H9 (cell line): ENCODE measurements around the gene MORN1. TPM values are rescaled to one million over a fixed set of nuclear protein-coding genes. Genes with fewer than 3 reads are reported as not detected.

Source experiments
- DNase-seq: peaks from one replicate; pipeline ENCODE4 v3.0.0-alpha.2; 2017
- H2AFZ ChIP-seq: one replicate; pipeline ENCODE4 v1.6.1; 2013; ENCODE audit warnings: mild to moderate bottlenecking, low read length, control low read depth, moderate library complexity
- H2AK5ac ChIP-seq: 2 replicates; pipeline ENCODE4 v1.6.1; 2013; ENCODE audit warnings: low read length, control low read depth, mixed read lengths; ENCODE audit not compliant: insufficient read length
- H2BK120ac ChIP-seq: one replicate; pipeline ENCODE4 v1.6.1; 2013; ENCODE audit warnings: low read depth, mild to moderate bottlenecking, low read length, control low read depth, inconsistent platforms; ENCODE audit not compliant: poor library complexity, severe bottlenecking
- H2BK12ac ChIP-seq: 2 replicates; pipeline ENCODE4 v1.6.1; 2013; ENCODE audit warnings: low read length, control low read depth, mixed read lengths, low read depth; ENCODE audit not compliant: insufficient read length
- H2BK15ac ChIP-seq: 2 replicates; pipeline ENCODE4 v1.6.1; 2013; ENCODE audit warnings: low read depth, low read length, control low read depth
- H2BK20ac ChIP-seq: one replicate; pipeline ENCODE4 v1.6.1; 2013; ENCODE audit warnings: low read depth, mild to moderate bottlenecking, low read length, control low read depth, inconsistent platforms; ENCODE audit not compliant: poor library complexity, severe bottlenecking
- H2BK5ac ChIP-seq: 2 replicates; pipeline ENCODE4 v1.6.1; 2013; ENCODE audit warnings: low read length, control low read depth, mixed read lengths; ENCODE audit not compliant: insufficient read length
- H3K14ac ChIP-seq: 2 replicates; pipeline ENCODE4 v1.6.1; 2013; ENCODE audit warnings: low read length, control low read depth; ENCODE audit not compliant: insufficient read depth
- H3K18ac ChIP-seq: 2 replicates; pipeline ENCODE4 v1.6.1; 2013; ENCODE audit warnings: low read depth, mild to moderate bottlenecking, mixed read lengths, low read length, control low read depth; ENCODE audit not compliant: insufficient read length
- H3K23ac ChIP-seq: 2 replicates; pipeline ENCODE4 v1.6.1; 2013; ENCODE audit warnings: low read length, control low read depth, mixed read lengths, low read depth; ENCODE audit not compliant: insufficient read length
- H3K23me2 ChIP-seq: 2 replicates; pipeline ENCODE4 v1.6.1; 2013; ENCODE audit warnings: low read depth, mild to moderate bottlenecking, mixed read lengths, low read length, control low read depth; ENCODE audit not compliant: insufficient read length, poor library complexity, severe bottlenecking
- H3K27ac ChIP-seq: 2 replicates; pipeline ENCODE4 v1.5.1; 2013; ENCODE audit warnings: low read length, control low read depth, mixed read lengths, low read depth; ENCODE audit not compliant: insufficient read length
- H3K27me3 ChIP-seq: 2 replicates; pipeline ENCODE4 v1.6.1; 2013; ENCODE audit warnings: low read length, control low read depth, inconsistent platforms; ENCODE audit not compliant: insufficient read depth
- H3K4ac ChIP-seq: 2 replicates; pipeline ENCODE4 v1.6.1; 2013; ENCODE audit warnings: low read depth, mild to moderate bottlenecking, control low read depth, inconsistent platforms, low read length, moderate library complexity
- H3K4me1 ChIP-seq: 2 replicates; pipeline ENCODE4 v1.6.1; 2013; ENCODE audit warnings: low read length, control low read depth, inconsistent platforms; ENCODE audit not compliant: insufficient read depth
- H3K4me2 ChIP-seq: 2 replicates; pipeline ENCODE4 v1.6.1; 2013; ENCODE audit warnings: low read length, control low read depth, mixed read lengths; ENCODE audit not compliant: insufficient read length, insufficient read depth
- H3K56ac ChIP-seq: 2 replicates; pipeline ENCODE4 v1.6.1; 2013; ENCODE audit warnings: low read depth, mild to moderate bottlenecking, mixed read lengths, low read length, control low read depth; ENCODE audit not compliant: insufficient read length
- H3K79me1 ChIP-seq: 2 replicates; pipeline ENCODE4 v1.6.1; 2013; ENCODE audit warnings: low read depth, mild to moderate bottlenecking, moderate library complexity, low read length, control low read depth, inconsistent platforms; ENCODE audit not compliant: insufficient read depth, poor library complexity, severe bottlenecking
- H3K79me2 ChIP-seq: 2 replicates; pipeline ENCODE4 v1.6.1; 2013; ENCODE audit warnings: low read length, control low read depth, inconsistent platforms; ENCODE audit not compliant: insufficient read depth
- H3K9ac ChIP-seq: 2 replicates; pipeline ENCODE4 v1.6.1; 2013; ENCODE audit warnings: low read length, control low read depth, mixed read lengths; ENCODE audit not compliant: insufficient read length; ENCODE audit errors: extremely low read depth
- H3K9me3 ChIP-seq: one replicate; pipeline ENCODE4 v1.6.1; 2013; ENCODE audit warnings: low read depth, low read length, inconsistent platforms; ENCODE audit not compliant: control insufficient read depth
- H3T11ph ChIP-seq: one replicate; pipeline ENCODE4 v1.6.1; 2013; ENCODE audit warnings: mild to moderate bottlenecking, low read length, control low read depth, inconsistent platforms
- H4K20me1 ChIP-seq: one replicate; pipeline ENCODE4 v1.6.1; 2013; ENCODE audit not compliant: control insufficient read depth, insufficient read length, insufficient read depth
- H4K5ac ChIP-seq: 2 replicates; pipeline ENCODE4 v1.6.1; 2013; ENCODE audit warnings: low read depth, mild to moderate bottlenecking, mixed read lengths, low read length, control low read depth; ENCODE audit not compliant: insufficient read length
- H4K8ac ChIP-seq: replicated peaks from 2 replicates; pipeline ENCODE4 v1.6.1; 2013; ENCODE audit warnings: low read length, control low read depth, mixed read lengths, low read depth; ENCODE audit not compliant: insufficient read length
- H4K91ac ChIP-seq: 2 replicates; pipeline ENCODE4 v1.6.1; 2013; ENCODE audit warnings: low read depth, mild to moderate bottlenecking, moderate library complexity, mixed read lengths, low read length, control low read depth; ENCODE audit not compliant: insufficient read length
- H3K27ac Mint-ChIP-seq, 3 experiments: 2 replicates in 2 of 3; 3 replicates in 1 of 3; pipeline ENCODE4 v1.8.0; 2020 to 2021; ENCODE audit warnings: mixed read lengths in 3 of 3, mild to moderate bottlenecking in 1 of 3, moderate library complexity in 1 of 3
- H3K27me3 Mint-ChIP-seq: 2 replicates; pipeline ENCODE4 v1.8.0; 2021; ENCODE audit warnings: low read depth, mild to moderate bottlenecking, moderate library complexity, mixed read lengths
- H3K36me3 Mint-ChIP-seq, 3 experiments: 2 replicates in 2 of 3; 3 replicates in 1 of 3; pipeline ENCODE4 v1.8.0; 2020 to 2021; ENCODE audit warnings: low read depth in 3 of 3, mixed read lengths in 3 of 3; ENCODE audit not compliant: insufficient read depth in 1 of 3
- H3K4me1 Mint-ChIP-seq, 2 experiments: 2 replicates each; pipeline ENCODE4 v1.8.0; 2020; ENCODE audit warnings: mixed read lengths in 2 of 2
- H3K4me3 Mint-ChIP-seq, 2 experiments: 2 replicates in 1 of 2; 3 replicates in 1 of 2; pipeline ENCODE4 v1.8.0; 2020 to 2021; ENCODE audit warnings: mild to moderate bottlenecking in 2 of 2, mixed read lengths in 2 of 2, moderate library complexity in 1 of 2
- H3K9me3 Mint-ChIP-seq, 2 experiments: 2 replicates in 1 of 2; 3 replicates in 1 of 2; pipeline ENCODE4 v1.8.0; 2020; ENCODE audit warnings: mild to moderate bottlenecking in 2 of 2, mixed read lengths in 2 of 2, moderate library complexity in 1 of 2
- WGBS: extraction: QIAGEN DNeasy Blood & Tissue Kit; methylation state at CpG from one replicate; pipeline ENCODE4 v1.1.7; 2013; ENCODE audit warnings: missing lambda C conversion rate, low lambda C conversion rate, mixed read lengths; ENCODE audit not compliant: insufficient read length; ENCODE audit errors: extremely low coverage; 5-methylcytosine and 5-hydroxymethylcytosine counted together
- total RNA-seq: library from RNA; stranded (reverse); gene quantifications from 2 replicates; pipeline ENCODE4 v1.2.1, GENCODE V29; 2021
- TF ChIP-seq, protein P1 (sequence below): fragments of 200-600 bp; sonication (generic); conservative IDR thresholded peaks from 3 replicates; pipeline ENCODE4 v1.8.0; 2021; ENCODE audit warnings: antibody characterized with exemption, mild to moderate bottlenecking

The MORN1 gene
- total RNA-seq, 1 experiment from 2014 or later = 12.7 TPM

DNA sequence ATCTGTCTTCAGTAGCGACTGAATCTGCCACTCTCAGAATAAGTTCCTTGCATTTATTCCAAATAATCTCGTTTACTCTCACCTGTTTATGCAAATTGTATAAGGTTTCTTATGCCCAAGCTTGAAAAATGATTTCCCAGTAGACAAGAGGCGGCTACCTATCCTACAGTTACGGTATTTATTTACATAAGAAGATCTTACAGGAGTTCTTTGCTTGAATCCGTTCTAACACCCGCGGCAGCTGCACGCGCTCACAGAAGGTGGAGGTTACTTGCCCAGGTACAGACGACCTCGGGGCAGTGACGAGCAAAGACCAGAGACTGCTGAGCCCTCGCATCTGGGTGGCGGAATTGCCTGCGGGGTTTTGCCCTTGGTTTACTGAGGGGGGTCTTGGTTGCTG, 83.4 kb downstream of the MORN1 start:
- H4K20me1 ChIP-seq = no peaks in the 10 kb centered on the region
- no peaks in the 10 kb centered on the region for H3K9me3 Mint-ChIP-seq

More for the DNA sequence above, 83.4 kb downstream of the MORN1 start:
- no peak overlapping the region for H2BK120ac ChIP-seq
- Mint-ChIP-seq H3K4me1 (peaks cover 0 to 22% of the 10 kb centered on the region in 2 experiments; a peak in 2 of 4 replicates), H3K27ac (peak overlapping the region in 1 of 3 experiments; percentile 81; a peak in 2 of 7 replicates), H3K36me3 (peaks cover 22 to 53% (median 48%) of the 10 kb centered on the region in 3 experiments; a peak in 6 of 7 replicates), H3K4me3 (no peak overlapping the region), H3K27me3 (peaks cover 1% of the 10 kb centered on the region; the same call in 1 of the 2 replicates)
- no peak overlapping the region for H3K23ac ChIP-seq
- no peaks in the 10 kb centered on the region for H3K27me3 ChIP-seq
- no peak overlapping the region for H2AK5ac ChIP-seq
- H2BK15ac ChIP-seq = no peak overlapping the region
- H3K79me1 ChIP-seq = no peaks in the 10 kb centered on the region
- H3K18ac ChIP-seq = no peak overlapping the region
- no peaks in the 10 kb centered on the region for H3K9me3 ChIP-seq
- WGBS = no CpG with 5 or more reads among the region's 15 CpGs
- no peak overlapping the region for H3K27ac ChIP-seq
- H3K23me2 ChIP-seq = no peaks in the 10 kb centered on the region
- no peak overlapping the region for H3K4me2 ChIP-seq
- no peak overlapping the region for H3T11ph ChIP-seq
- H4K5ac ChIP-seq = no peak overlapping the region
- no peak for DNase-seq
- no peak overlapping the region for H2BK12ac ChIP-seq
- H3K14ac ChIP-seq = no peak overlapping the region
- no peaks in the 10 kb centered on the region for H3K4me1 ChIP-seq
- H3K79me2 ChIP-seq = no peaks in the 10 kb centered on the region
- no peak overlapping the region for H4K91ac ChIP-seq
- H3K56ac ChIP-seq = no peak overlapping the region
- no peak overlapping the region for H4K8ac ChIP-seq
- TF ChIP-seq, protein P1, sequence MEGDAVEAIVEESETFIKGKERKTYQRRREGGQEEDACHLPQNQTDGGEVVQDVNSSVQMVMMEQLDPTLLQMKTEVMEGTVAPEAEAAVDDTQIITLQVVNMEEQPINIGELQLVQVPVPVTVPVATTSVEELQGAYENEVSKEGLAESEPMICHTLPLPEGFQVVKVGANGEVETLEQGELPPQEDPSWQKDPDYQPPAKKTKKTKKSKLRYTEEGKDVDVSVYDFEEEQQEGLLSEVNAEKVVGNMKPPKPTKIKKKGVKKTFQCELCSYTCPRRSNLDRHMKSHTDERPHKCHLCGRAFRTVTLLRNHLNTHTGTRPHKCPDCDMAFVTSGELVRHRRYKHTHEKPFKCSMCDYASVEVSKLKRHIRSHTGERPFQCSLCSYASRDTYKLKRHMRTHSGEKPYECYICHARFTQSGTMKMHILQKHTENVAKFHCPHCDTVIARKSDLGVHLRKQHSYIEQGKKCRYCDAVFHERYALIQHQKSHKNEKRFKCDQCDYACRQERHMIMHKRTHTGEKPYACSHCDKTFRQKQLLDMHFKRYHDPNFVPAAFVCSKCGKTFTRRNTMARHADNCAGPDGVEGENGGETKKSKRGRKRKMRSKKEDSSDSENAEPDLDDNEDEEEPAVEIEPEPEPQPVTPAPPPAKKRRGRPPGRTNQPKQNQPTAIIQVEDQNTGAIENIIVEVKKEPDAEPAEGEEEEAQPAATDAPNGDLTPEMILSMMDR = no peak
- no peak overlapping the region for H3K9ac ChIP-seq
- no peak overlapping the region for H2BK20ac ChIP-seq
- H2BK5ac ChIP-seq = no peak overlapping the region
- H3K4ac ChIP-seq = no peak overlapping the region
- no peak overlapping the region for H2AFZ ChIP-seq
